Stimulated activated CD8-positive, alpha-beta memory T cell treated with anti-CD3 and anti-CD28 coated beads, Interleukin-15, amount 100 ng/mL, for 48 hours (primary cell): ENCODE data around the gene PCDHA7.
"Not testable (repeated sequence)": the region's sequence is repeated elsewhere in the genome, so short reads cannot be mapped to it uniquely, and the experiment has no call there.

Source experiments
- DNase-seq, 2 donors: peaks; one replicate each; pipeline ENCODE4 v3.0.0-alpha.2; 2020; ENCODE audit warnings: low read depth in 2 of 2

PCDHA7 gene

DNA sequence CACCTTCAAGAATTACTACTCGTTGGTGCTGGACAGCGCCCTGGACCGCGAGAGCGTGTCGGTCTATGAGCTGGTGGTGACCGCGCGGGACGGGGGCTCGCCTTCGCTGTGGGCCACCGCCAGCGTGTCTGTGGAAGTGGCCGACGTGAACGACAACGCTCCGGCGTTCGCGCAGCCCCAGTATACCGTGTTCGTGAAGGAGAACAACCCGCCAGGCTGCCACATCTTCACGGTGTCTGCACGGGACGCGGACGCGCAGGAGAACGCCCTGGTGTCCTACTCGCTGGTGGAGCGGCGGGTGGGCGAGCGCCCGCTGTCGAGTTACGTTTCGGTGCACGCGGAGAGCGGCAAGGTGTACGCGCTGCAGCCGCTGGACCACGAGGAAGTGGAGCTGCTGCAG, 11.1 kb upstream of the PCDHA7 start:
- not testable (repeated sequence) for DNase-seq

- DNase-seq = no peak
Measured at GRCh38 chr5:140823475-140823874, 10.6 kb upstream of the PCDHA7 start.

DNA sequence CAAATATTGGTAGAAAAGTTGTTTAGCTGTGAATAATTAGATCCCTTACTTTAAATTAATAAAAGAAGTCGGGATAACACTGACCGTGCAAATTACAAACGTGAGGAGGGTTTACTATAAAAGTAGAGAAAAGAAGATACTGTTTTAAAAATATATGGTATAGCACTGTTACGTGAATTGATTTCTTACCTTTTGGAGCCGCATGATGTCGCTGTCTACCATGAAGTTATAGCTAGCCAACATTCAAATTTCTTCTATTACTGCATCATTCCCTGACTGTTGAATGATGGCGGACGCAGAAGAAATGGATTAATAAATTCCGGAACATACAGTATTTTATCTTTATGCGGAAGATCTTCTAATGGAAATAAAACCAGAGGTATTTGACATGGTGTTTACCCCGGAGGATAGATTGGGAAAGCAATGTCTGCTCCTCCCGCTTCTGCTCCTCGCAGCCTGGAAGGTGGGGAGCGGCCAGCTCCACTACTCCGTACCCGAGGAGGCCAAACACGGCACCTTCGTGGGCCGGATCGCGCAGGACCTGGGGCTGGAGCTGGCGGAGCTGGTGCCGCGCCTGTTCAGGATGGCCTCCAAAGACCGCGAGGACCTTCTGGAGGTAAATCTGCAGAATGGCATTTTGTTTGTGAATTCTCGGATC, 6.2 kb upstream of the PCDHA7 start, which contains the start of gene PCDHA6:
Gene PCDHA6 (plus strand): TSS at position 257 of the 658 bp plus-strand sequence. CDS start 132 bp downstream, at position 389.
- no peak for DNase-seq

DNA sequence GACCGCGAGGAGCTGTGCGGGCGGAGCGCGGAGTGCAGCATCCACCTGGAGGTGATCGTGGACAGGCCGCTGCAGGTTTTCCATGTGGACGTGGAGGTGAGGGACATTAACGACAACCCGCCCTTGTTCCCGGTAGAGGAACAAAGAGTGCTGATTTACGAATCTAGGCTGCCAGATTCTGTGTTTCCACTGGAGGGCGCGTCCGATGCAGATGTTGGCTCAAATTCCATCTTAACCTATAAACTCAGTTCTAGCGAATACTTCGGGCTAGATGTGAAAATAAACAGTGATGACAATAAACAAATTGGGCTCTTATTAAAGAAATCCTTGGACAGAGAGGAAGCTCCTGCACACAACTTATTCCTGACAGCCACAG, 5.7 kb upstream of the PCDHA7 start:
- DNase-seq = no peak

GRCh38 chr5:140829511-140830501, 4.3 kb upstream of the PCDHA7 start:
- not testable (repeated sequence) for DNase-seq

GRCh38 chr5:140834439-140835008, 455 bp downstream of the PCDHA7 start:
- DNase-seq = not testable (repeated sequence)

GRCh38 chr5:140835622-140836510, 1.8 kb downstream of the PCDHA7 start:
- DNase-seq = no peak

DNA sequence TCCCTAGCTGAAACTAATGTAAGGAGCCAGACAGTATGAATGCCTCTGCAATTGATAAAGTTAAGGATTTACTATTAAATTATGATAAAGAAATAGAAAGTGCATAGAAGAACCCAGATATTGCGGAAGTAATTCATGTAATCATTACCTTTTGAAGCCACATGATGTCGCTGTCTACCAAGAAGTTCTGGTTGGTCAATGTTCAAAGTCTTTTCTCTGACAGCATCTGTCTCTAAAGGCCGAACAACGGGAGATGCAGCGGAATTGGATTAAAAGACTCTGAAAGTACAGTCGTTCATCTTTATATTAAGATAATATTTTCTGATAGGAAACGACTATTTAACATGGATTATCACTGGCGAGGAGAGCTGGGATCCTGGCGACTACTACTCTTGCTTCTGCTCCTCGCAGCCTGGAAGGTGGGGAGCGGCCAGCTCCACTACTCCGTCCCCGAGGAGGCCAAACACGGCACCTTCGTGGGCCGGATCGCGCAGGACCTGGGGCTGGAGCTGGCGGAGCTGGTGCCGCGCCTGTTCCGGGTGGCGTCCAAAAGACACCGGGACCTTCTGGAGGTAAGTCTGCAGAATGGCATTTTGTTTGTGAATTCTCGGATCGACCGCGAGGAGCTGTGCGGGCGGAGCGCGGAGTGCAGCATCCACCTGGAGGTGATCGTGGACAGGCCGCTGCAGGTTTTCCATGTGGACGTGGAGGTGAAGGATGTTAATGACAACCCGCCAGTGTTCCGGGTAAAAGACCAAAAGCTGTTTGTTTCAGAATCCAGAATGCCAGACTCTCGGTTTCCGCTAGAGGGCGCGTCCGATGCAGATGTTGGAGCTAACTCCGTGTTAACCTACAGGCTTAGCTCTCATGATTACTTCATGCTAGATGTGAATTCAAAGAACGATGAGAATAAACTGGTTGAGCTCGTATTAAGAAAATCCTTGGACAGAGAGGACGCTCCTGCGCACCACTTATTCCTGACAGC, 7.2 kb downstream of the PCDHA7 start, which contains the start of gene PCDHA8:
Gene PCDHA8 (plus strand): TSS at position 210 of the 985 bp plus-strand sequence. CDS start 135 bp downstream, at position 345.
- DNase-seq = no peak

DNA sequence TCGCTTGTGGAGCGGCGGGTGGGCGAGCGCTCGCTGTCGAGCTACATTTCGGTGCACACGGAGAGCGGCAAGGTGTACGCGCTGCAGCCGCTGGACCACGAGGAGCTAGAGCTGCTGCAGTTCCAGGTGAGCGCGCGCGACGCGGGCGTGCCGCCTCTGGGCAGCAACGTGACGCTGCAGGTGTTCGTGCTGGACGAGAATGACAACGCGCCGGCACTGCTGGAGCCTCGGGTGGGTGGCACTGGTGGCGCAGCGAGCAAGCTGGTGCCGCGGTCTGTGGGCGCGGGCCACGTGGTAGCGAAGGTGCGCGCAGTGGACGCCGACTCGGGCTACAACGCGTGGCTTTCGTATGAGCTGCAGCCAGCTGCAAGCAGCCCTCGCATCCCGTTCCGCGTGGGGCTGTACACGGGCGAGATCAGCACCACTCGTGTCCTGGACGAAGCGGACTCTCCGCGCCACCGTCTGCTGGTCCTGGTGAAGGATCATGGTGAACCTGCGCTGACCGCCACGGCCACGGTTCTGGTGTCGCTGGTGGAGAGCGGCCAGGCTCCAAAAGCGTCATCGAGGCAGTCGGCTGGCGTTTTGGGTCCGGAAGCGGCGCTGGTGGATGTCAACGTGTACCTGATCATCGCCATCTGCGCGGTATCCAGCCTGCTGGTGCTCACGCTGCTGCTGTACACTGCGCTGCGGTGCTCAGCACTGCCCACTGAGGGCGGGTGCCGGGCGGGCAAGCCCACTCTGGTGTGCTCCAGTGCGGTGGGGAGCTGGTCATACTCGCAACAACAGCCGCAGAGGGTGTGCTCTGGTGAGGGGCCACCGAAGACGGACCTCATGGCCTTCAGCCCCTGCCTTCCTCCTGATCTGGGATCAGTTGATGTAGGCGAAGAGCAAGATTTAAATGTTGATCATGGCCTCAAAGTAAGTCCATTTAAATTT, 9.0 kb downstream of the PCDHA7 start:
- no peak for DNase-seq

DNA sequence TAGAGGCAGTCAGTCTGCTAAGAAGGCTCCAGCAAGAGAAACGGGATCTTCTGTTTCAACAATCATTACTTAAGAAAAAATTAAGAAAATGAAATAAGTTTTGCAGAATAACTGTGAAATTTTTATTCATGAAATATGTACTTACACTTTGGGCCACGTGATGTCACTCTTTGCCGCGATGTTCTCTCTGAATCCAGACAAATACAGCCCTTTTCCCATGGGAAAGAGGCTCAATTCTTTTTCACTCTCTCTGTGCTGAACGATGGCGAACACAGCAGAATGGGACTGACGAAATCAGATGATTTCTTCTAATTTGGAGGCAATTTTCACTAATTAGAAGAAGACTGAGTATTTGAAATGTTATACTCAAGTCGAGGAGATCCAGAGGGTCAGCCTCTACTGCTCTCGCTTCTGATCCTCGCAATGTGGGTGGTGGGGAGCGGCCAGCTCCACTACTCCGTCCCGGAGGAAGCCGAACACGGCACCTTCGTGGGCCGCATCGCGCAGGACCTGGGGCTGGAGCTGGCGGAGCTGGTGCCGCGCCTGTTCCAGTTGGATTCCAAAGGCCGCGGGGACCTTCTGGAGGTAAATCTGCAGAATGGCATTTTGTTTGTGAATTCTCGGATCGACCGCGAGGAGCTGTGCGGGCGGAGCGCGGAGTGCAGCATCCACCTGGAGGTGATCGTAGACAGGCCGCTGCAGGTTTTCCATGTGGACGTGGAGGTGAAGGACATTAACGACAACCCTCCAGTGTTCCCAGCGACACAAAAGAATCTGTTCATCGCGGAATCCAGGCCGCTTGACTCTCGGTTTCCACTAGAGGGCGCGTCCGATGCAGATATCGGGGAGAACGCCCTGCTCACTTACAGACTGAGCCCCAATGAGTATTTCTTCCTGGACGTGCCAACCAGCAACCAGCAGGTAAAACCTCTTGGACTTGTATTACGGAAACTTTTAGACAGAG, 14.4 kb downstream of the PCDHA7 start, which contains the start of gene PCDHA9:
Gene PCDHA9 (plus strand): TSS at position 244 of the 964 bp plus-strand sequence. CDS start 114 bp downstream, at position 358.
- DNase-seq = not testable (repeated sequence)

- DNase-seq = not testable (repeated sequence)
Measured at GRCh38 chr5:140849831-140850634, 16.0 kb downstream of the PCDHA7 start.

- no peak for DNase-seq
Measured at GRCh38 chr5:140855772-140856674, 22.0 kb downstream of the PCDHA7 start, which contains the start of gene PCDHA10. Gene PCDHA10, plus strand, starts transcription at chr5:140855897. Its CDS starts 152 bp downstream, at chr5:140856049.

DNA sequence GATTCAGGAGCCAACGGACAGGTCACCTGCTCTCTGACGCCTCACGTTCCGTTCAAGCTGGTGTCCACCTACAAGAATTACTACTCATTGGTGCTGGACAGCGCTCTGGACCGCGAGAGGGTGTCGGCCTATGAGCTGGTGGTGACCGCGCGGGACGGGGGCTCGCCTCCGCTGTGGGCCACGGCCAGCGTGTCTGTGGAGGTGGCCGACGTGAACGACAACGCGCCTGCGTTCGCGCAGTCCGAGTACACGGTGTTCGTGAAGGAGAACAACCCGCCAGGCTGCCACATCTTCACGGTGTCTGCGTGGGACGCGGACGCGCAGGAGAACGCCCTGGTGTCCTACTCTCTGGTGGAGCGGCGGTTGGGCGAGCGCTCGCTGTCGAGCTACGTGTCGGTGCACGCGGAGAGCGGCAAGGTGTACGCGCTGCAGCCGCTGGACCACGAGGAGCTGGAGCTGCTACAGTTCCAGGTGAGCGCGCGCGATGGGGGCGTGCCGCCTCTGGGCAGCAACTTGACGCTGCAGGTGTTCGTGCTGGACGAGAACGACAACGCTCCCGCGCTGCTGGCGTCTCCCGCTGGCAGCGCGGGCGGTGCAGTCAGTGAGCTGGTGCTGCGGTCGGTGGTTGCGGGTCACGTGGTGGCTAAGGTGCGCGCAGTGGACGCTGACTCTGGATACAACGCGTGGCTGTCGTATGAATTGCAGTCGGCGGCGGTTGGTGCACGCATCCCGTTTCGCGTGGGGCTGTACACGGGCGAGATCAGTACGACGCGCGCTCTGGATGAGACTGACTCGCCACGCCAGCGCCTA, 23.3 kb downstream of the PCDHA7 start:
- no peak for DNase-seq

GRCh38 chr5:140857987-140858240, 23.8 kb downstream of the PCDHA7 start:
- no peak for DNase-seq
